CD14-positive monocyte (primary cell): ENCODE measurements around the gene PDE6G. TPM values are rescaled to one million over a fixed set of nuclear protein-coding genes. Genes with fewer than 3 reads are reported as not detected.

Experiments
- DNase-seq, 3 donors: peaks; one replicate each; pipeline ENCODE4 v3.0.0-alpha.2; 2011 to 2022
- H2AFZ ChIP-seq: 2 replicates; pipeline ENCODE4 v1.6.0; 2012; ENCODE audit warnings: mild to moderate bottlenecking, low read depth, low read length, inconsistent platforms; ENCODE audit not compliant: insufficient read depth, poor library complexity, severe bottlenecking
- H3K27ac ChIP-seq, 2 donors: 1 replicate in 1 of 2; 2 replicates in 1 of 2; pipeline ENCODE4 v1.5.1; 2012 to 2013; ENCODE audit warnings: low read length in 2 of 2, control low read depth in 1 of 2, inconsistent platforms in 1 of 2, low read depth in 1 of 2, mild to moderate bottlenecking in 1 of 2
- H3K27me3 ChIP-seq, 2 donors: one replicate each; pipeline versions ENCODE4 v1.6.0 to v1.6.1; 2011 to 2013; ENCODE audit warnings: low read length in 2 of 2; ENCODE audit not compliant: control insufficient read depth in 2 of 2, insufficient read depth in 2 of 2
- H3K36me3 ChIP-seq, 2 donors: replicated peaks in 1 of 2; 1 replicate in 1 of 2; 2 replicates in 1 of 2; pipeline versions ENCODE4 v1.5.1 to v1.6.1; 2012 to 2013; ENCODE audit warnings: low read length in 2 of 2, control low read depth in 1 of 2, inconsistent platforms in 1 of 2, mild to moderate bottlenecking in 1 of 2; ENCODE audit not compliant: insufficient read depth in 2 of 2, control insufficient read depth in 1 of 2
- H3K4me1 ChIP-seq, 2 donors: 1 replicate in 1 of 2; 2 replicates in 1 of 2; pipeline versions ENCODE4 v1.5.1 to v1.6.1; 2012 to 2013; ENCODE audit warnings: low read length in 2 of 2, control low read depth in 1 of 2, inconsistent platforms in 1 of 2, mild to moderate bottlenecking in 1 of 2, moderate library complexity in 1 of 2; ENCODE audit not compliant: insufficient read depth in 2 of 2, control insufficient read depth in 1 of 2
- H3K4me2 ChIP-seq: replicated peaks from 2 replicates; pipeline ENCODE3; 2012; ENCODE audit warnings: low read length, moderate library complexity, mild to moderate bottlenecking; ENCODE audit not compliant: poor library complexity, severe bottlenecking; ENCODE audit errors: extremely low read depth
- H3K4me3 ChIP-seq, 3 experiments: fragments of 200-600 bp in 1 of 3; sonication (generic) in 1 of 3; replicated peaks in 1 of 3; 1 replicate in 2 of 3; 2 replicates in 1 of 3; pipeline ENCODE4 v1.5.1; 2011 to 2013; ENCODE audit warnings: low read length in 3 of 3, mild to moderate bottlenecking in 3 of 3, control low read depth in 2 of 3, low read depth in 2 of 3, inconsistent platforms in 1 of 3, moderate library complexity in 1 of 3
- H3K79me2 ChIP-seq: 2 replicates; pipeline ENCODE4 v1.6.0; 2012; ENCODE audit warnings: mild to moderate bottlenecking, control low read depth, inconsistent platforms, low read length, moderate library complexity; ENCODE audit not compliant: insufficient read depth
- H3K9ac ChIP-seq: 2 replicates; pipeline ENCODE4 v1.6.0; 2017; ENCODE audit warnings: low read length, mild to moderate bottlenecking; ENCODE audit not compliant: insufficient read depth, poor library complexity, severe bottlenecking
- H3K9me3 ChIP-seq, 2 donors: replicated peaks in 1 of 2; 1 replicate in 1 of 2; 2 replicates in 1 of 2; pipeline versions ENCODE4 v1.5.1 to v1.6.1; 2012 to 2013; ENCODE audit warnings: low read length in 2 of 2, control low read depth in 1 of 2; ENCODE audit not compliant: control insufficient read depth in 1 of 2, insufficient read depth in 1 of 2
- H4K20me1 ChIP-seq: 2 replicates; pipeline ENCODE4 v1.6.0; 2012; ENCODE audit warnings: mild to moderate bottlenecking, low read length, control low read depth, moderate library complexity; ENCODE audit not compliant: insufficient read depth
- H3K27ac Mint-ChIP-seq, 7 donors: one replicate each; pipeline ENCODE4 v1.8.0; 2020; ENCODE audit warnings: mild to moderate bottlenecking in 7 of 7, mixed read lengths in 7 of 7, moderate library complexity in 6 of 7, inconsistent platforms in 2 of 7
- H3K27me3 Mint-ChIP-seq, 3 donors: one replicate each; pipeline ENCODE4 v1.8.0; 2021 to 2022; ENCODE audit warnings: low read depth in 3 of 3, mild to moderate bottlenecking in 3 of 3, mixed read lengths in 3 of 3, moderate library complexity in 3 of 3, inconsistent platforms in 1 of 3
- H3K36me3 Mint-ChIP-seq, 2 donors: one replicate each; pipeline ENCODE4 v1.8.0; 2020; ENCODE audit warnings: mixed read lengths in 2 of 2, inconsistent platforms in 1 of 2, mild to moderate bottlenecking in 1 of 2
- H3K4me1 Mint-ChIP-seq: one replicate; pipeline ENCODE4 v1.8.0; 2020; ENCODE audit warnings: mild to moderate bottlenecking, mixed read lengths
- H3K4me3 Mint-ChIP-seq, 2 donors: one replicate each; pipeline ENCODE4 v1.8.0; 2020; ENCODE audit warnings: mild to moderate bottlenecking in 2 of 2, mixed read lengths in 2 of 2, moderate library complexity in 1 of 2
- H3K9me3 Mint-ChIP-seq, 7 donors: one replicate each; pipeline ENCODE4 v1.8.0; 2020 to 2022; ENCODE audit warnings: mixed read lengths in 7 of 7, mild to moderate bottlenecking in 6 of 7, moderate library complexity in 6 of 7, inconsistent platforms in 2 of 7
- CTCF ChIP-seq: fragments of 200-600 bp; IDR thresholded peaks from one replicate; pipeline ENCODE4 v1.8.0; 2022; ENCODE audit warnings: antibody characterized with exemption, mild to moderate bottlenecking
- WGBS: methylation state at CpG from one replicate; pipeline ENCODE4 v1.1.5; 2013; ENCODE audit warnings: missing lambda C conversion rate; ENCODE audit not compliant: insufficient coverage; 5-methylcytosine and 5-hydroxymethylcytosine counted together
- intact Hi-C, 2 donors: fragments of 100-400 bp; cut with micrococcal nuclease; formaldehyde crosslinking; loops; one replicate each; pipeline versions ENCODE4 v1.15.0 to v1.15.1; 2023
- polyA plus RNA-seq, 3 donors: library from polyadenylated mRNA; depleted of rRNA in 1 of 3; unstranded in 2 of 3; stranded (reverse) in 1 of 3; fragments of 300-500 nt in 2 of 3; fragments of >200 nt in 1 of 3; fragmentation: Illumina TruSeq in 2 of 3; gene quantifications; 1 replicate in 2 of 3; 2 replicates in 1 of 3; pipeline ENCODE4 v1.2.3, GENCODE V29; 2012 to 2021

The PDE6G gene
- polyA plus RNA-seq, 3 donors: 8.9 to 12.0 (median 11.5) TPM

DNA sequence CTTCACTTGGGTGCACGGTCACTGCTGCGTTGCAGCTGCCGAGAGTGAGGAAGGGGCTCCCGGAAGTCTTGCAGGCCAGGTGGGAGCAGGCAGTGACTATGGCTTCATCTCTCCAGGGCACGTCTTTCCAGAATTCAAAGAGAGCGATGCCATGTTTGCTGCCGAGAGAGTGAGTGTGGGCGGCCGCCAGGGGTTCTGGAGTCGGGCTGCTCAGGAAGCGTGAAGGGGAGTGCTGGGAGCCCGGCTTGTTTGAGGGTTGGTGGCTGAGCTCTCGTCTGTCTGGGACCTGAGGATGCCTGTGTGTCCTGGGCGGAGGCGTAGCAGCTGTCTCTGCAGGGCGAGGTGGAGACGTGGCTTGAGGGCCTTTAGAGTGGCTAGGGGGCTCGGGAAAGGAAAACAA lies 33.7 kb upstream of the PDE6G start:
- peaks cover 8% of the 10 kb centered on the region for H3K4me1 Mint-ChIP-seq
- peaks cover 60% of the 10 kb centered on the region for H3K79me2 ChIP-seq
- no peaks in the 10 kb centered on the region for H3K9me3 Mint-ChIP-seq
- H3K36me3 ChIP-seq: peaks cover 96 to 99% of the 10 kb centered on the region in 2 donors
- intact Hi-C loops: no loop called here
- H2AFZ ChIP-seq: no peak overlapping the region
- no peak overlapping the region for H3K4me2 ChIP-seq
- no peaks in the 10 kb centered on the region for H3K9me3 ChIP-seq
- no peak overlapping the region for H3K9ac ChIP-seq
- H3K27me3 Mint-ChIP-seq: no peaks in the 10 kb centered on the region
- TF ChIP-seq CTCF: no peak
- H3K27ac ChIP-seq: no peak overlapping the region
- peaks cover 4 to 6% of the 10 kb centered on the region in 2 donors for H3K4me1 ChIP-seq
- no peak for DNase-seq
- H3K4me3 ChIP-seq: no peak overlapping the region
- peak overlapping the region in 2 of 7 donors; percentile 33 to 60 for H3K27ac Mint-ChIP-seq
- H3K27me3 ChIP-seq: no peaks in the 10 kb centered on the region
- peaks cover 100% of the 10 kb centered on the region for H4K20me1 ChIP-seq
- no peak overlapping the region for H3K4me3 Mint-ChIP-seq
- 96% methylated on average over 15 of the region's 18 CpGs for WGBS
- peaks cover 62 to 97% of the 10 kb centered on the region in 2 donors for H3K36me3 Mint-ChIP-seq

DNA sequence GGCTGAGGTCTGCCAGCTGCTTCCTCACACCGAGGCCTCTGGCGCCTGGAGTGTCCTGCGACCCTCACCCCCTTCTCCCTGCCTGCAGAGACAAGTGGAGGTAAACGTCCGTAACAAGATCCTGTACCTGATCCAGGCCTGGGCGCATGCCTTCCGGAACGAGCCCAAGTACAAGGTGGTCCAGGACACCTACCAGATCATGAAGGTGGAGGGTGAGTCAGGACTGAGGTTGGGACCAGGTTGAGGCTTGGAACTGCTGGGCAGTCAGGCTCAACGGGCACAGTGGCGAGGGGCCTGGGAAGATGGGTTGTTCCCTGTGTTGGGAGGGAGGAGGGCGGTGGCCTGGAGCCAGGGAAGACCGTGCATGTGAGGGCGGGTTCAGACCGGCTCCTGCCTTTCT lies 32.3 kb upstream of the PDE6G start:
- Histone ChIP-seq H3K4me1 (peaks cover 13 to 15% of the 10 kb centered on the region in 2 donors), H3K9ac (no peak overlapping the region), H3K27ac (no peak overlapping the region), H3K9me3 (no peaks in the 10 kb centered on the region), H3K79me2 (peaks cover 73% of the 10 kb centered on the region), H3K36me3 (peaks cover 82 to 84% of the 10 kb centered on the region in 2 donors), H2AFZ (no peak overlapping the region), H3K4me2 (no peak overlapping the region), H3K27me3 (no peaks in the 10 kb centered on the region), H4K20me1 (peaks cover 94% of the 10 kb centered on the region), H3K4me3 (no peak overlapping the region)
- Mint-ChIP-seq H3K4me1 (peaks cover 16% of the 10 kb centered on the region), H3K27ac (peak overlapping the region in 2 of 7 donors; percentile 28 to 40), H3K9me3 (no peaks in the 10 kb centered on the region), H3K27me3 (peaks cover 0 to 1% (median 0%) of the 10 kb centered on the region in 3 donors), H3K36me3 (peaks cover 61 to 84% of the 10 kb centered on the region in 2 donors), H3K4me3 (no peak overlapping the region)
- TF ChIP-seq CTCF: no peak
- DNase-seq: no peak
- 92% methylated on average over 14 of the region's 14 CpGs for WGBS
- intact Hi-C loops: no loop called here
